Globus pallidus (tissue), 1 donor: ENCODE data around the gene RAP1GAP.

Source experiments
- DNase-seq: peaks from one replicate; pipeline ENCODE4 v3.0.0-alpha.2; 2015; ENCODE audit warnings: low spot score

RAP1GAP gene

DNA sequence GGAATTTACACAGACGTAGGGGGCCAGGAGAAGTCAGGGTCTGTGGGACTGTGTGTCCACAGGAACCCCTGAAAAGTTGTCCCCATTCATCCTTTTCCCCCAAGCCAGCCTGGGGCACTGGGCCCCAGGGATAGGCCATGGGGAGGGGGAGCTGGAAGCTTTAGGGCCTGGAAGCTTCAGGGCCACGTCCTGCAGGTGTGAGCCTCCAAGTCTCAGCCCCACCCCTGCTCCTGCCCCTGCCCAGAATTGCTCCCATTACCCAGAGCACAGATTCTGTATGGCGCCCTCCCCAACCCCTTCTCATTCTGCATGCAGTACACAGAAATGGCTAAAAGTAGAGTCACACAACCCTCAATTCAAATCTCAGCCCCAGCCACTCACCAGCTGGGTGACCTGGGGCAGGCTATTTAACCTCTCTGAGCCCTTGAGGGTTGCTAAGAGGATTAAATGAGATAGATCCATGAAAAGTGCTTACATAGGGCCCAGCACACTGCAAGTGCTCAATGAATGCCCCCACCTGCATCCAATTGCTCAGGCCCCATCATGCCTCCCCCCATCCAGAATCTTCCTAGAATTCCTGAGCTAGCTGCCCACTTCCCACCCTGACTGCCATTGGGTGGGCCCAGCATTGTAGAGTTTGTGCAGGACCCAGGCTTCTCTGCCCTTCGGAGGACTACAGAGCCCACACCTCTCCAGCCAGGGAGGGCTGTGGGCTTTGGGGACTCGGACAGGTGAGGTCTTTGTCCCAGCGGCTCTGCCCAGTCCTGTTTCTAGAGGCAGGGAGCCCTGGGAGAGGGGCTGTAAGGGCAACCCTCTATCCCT, 6.5 kb downstream of the RAP1GAP start:
- no peak for DNase-seq

- DNase-seq: no peak
Measured at GRCh38 chr1:21661886-21662285, 7.3 kb downstream of the RAP1GAP start.

DNA sequence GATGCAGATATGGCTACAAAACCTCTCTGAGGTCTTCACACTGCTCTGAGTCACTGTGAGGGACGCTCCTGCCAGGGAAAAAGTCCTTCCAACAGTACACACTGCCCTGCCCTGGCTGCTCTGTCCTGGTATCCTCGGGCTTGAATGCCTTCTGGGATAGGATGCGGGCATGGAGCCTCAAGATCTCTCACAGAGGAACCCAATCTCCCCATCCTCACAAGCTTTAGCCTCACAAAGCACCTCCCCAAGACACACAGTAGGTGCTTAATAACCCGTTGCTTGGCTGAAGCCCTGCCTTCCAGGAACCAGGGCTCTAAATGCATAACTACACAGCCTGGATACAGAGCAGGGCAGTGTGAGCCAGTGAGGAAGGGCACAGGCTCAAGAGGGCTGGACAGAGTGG, 9.2 kb downstream of the RAP1GAP start:
- DNase-seq: no peak

DNA sequence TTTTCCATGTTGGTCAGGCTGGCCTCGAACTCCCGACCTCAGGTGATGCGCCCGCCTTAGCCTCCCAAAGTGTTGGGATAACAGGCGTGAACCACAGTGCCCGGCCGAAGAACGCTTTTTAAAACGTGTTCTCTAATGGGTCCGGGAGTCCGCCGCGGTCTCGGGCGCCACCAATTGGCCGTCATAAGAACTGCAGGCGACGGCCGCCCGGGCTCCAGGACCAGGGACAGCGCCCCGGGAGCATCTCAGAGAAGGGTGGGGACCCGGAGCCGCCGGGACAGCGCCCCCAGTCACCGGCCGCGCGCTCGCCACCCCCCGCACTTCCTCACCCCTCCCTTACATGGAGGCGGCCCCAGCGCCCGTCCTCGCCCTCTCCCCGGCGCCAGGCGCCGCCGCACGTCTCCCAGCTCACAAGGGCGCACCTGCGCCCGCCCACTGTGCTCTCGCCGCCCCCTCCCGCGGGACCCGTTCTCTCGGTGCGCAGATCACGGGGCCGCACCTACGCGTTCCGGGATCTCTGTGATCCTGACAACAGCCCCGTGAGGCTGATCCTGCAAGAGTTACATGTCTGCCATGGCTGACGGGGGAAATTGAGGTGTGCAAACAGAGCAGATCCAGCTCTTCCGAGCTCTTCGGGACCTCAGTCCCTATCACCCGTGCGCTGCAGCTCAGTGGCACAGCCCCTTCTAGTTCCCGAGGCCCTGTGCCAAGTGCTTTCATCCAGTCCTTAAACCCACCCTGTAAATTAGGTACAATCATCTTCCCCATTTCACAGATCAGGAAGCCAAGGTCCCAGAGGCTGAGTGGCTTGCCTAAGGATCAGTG, 9.8 kb downstream of the RAP1GAP start:
- DNase-seq: peak; percentile 60

- DNase-seq: no peak
Measured at GRCh38 chr1:21657456-21658190, 11.5 kb downstream of the RAP1GAP start.

- peak; percentile 48 for DNase-seq
Measured at GRCh38 chr1:21655748-21656147, 13.4 kb downstream of the RAP1GAP start.

DNA sequence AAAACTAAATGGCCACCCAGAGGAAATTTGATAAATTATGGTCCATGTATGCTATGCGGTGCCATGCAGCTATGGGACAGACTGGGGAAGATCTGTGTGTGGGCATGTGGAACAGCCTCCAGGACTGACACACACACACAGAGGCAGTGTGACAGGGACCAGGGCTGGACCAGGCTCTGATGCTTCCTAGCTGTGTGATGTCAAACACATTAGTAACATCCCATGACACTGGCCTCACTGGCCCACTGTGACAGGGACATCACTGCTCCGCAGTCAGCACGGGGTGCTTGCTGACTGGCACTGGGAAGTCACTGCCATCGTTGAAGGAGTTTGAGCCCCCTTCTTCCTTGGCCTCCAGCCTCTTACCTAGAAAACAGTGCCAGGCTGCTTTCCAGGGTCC, 13.9 kb downstream of the RAP1GAP start:
- peak; percentile 69 for DNase-seq

- DNase-seq: no peak
Measured at GRCh38 chr1:21654209-21654608, 14.9 kb downstream of the RAP1GAP start.

DNA sequence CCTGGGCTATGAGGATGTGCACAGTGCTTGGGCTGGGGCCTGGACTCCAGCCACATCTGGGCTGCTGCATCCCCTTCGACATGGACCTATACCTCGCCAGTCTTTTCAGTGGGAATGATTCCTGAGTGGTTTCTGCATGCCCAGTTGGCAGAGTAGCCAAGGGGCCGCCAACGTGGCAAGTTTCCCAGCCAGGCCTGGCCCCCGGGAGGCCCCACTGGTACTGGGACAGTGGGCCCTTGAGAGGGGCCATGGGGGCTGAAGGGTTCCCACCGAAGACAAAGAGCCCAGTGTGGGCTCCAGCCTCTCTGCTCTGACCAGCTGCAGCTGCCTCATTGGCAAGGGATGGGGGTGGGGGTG, 15.4 kb downstream of the RAP1GAP start:
- DNase-seq: peak; percentile 95

DNA sequence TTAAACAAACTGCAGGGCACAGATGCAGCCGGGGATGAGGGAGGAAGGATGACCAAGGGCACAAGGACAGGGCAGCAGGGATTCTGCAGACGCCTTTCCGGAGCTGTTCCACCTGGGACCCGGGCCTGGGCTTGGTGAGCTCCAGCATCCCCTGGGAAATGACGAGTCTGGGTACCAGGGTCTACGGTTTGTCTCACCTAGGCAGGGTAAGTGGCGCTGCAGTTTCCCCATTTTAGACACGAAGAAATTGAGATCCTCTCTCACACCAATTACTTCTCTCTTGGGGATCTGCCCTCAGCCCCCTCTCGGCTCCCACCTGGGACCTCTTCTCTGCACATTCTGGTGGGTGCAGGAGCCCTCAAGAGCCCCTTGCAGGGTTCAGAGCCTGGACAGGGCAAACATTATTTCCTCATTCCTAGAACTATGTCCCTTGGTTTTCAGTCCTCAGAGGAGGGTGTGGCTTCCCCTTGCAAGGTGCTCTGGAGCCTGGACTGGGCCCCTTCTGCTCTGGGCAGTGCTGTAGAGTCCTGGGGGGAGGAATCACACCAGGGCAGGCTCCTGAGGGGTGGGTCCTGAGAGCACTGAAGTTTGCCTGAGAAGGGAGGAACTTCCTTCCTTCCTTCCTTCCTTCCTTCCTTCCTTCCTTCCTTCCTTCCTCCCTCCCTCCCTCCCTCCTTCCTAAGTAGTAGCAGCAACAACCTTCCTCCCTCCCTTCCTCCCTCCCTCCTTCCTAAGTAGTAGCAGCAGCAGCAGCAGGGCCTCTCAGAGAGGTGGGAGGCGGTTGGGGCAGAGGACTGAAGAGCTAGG, 16.0 kb downstream of the RAP1GAP start:
- no peak for DNase-seq

DNA sequence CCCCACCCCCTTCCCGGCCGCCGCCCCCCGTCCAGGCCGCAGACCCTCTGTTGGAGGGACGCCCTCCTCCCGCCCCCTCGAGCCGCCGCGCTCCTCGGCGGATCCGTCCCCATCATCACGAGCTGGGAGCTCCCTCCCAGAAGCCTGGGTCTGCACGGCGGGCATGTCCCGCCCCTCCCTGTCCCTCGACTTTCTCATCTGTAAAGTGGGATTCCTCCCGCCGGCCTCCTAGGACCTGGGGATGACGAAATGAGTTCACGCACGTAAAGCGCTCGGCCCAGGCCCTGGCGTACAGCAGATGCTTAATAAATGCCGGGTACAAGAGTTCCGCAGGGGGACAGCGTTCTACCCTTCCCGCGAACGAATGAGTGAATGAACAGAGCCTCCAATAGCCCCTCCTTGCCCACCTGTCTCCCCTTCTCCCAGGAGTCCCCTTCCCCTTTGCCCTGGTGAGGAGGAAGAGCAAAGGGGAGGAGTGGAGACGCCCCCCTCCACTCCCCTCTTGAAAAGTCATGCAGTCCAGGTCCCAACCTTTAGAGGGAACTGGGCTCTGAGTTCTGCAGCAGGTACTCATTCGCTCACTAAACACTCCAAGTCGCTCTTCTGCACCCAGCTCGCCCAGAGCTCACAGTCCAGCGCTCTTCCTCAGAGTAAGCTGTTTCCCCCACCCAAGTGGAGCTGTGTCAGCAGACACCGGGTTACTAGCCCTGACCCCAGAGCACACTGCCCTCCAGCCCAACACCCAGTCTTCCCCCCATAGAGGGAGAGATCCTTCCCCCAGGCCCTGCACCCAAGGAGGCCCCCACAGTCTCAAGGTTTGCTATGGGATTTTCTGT, 16.8 kb downstream of the RAP1GAP start:
- peak; percentile 63 for DNase-seq

DNA sequence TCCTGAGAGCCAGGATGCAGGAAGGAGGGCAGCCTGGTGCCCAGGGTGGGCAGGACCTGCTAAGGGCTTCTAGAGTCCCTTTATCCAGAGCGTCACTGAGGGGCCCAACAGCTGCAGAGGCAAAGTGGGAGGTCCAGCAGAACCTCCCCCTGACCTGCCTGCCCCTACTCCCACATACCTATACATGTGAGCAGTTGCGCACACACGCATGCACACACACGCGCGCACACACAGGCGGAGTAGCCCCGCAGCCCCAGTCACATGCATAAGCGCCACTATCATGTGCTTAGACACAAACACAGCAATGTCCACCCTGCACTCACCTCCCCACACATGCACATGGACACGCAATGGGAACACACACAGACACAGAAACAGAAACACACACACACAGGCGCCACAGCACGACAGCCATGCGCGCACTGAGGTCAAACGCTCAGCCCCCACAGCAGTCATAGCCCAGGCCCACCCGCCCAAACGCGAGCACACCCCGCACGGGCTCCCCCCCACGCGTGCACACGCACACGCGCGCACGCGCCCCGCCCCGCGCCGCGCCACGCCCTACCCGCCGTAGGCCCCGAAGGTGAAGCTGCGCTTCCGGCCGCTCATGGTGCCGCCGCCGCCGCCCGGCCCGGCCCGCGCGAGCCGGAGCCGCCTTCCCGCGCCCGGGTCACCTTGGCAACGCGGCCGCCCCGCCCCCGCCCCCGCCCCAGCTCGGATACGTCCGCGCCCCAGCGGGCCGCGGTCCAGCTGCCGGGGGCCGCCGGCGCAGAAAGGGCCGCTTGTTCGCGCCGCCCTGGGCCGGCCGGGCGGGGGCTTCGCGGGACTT, 17.7 kb downstream of the RAP1GAP start:
- peak; percentile 78 for DNase-seq

DNA sequence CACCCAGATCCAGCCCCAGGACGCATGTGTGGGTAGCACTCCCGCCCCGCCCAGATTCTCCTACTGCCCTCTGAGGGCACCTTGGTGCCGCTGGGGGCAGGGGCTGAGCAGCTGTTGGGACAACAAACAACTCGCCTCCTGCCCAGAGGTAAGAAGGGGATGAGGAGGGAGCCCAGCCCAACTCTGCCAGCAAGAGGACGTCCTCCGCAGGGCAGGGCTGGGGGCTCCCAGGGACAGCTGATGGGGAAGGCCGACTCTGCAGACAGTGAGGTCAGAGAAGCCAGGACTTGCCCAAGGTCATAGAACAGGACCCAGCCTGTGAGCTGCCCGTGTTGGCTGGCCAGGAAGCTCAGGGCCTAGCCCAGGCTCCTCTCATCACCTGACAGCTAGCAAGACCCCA, 18.8 kb downstream of the RAP1GAP start:
- no peak for DNase-seq

GRCh38 chr1:21649315-21649714, 19.8 kb downstream of the RAP1GAP start:
- no peak for DNase-seq

DNA sequence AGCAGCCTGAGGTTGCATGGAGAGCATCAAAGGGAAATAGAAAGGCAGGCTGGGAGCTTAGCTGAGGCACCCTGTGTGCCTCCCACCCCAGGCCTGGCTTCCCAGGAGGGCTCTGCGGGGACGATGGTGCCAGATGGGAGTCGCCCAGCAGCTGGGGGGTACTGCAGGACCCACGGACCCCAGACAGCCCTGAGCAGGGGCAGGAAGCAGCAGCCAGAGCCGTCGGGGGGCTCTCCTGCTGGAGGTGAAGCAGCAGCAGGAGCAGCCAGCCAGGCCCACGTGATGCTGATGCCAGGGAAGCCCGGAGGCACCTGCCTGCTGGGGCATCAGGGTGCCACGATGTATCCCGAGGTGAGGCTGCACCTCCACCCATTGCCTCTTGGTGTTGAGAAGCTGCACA, 20.4 kb downstream of the RAP1GAP start:
- DNase-seq: no peak

DNA sequence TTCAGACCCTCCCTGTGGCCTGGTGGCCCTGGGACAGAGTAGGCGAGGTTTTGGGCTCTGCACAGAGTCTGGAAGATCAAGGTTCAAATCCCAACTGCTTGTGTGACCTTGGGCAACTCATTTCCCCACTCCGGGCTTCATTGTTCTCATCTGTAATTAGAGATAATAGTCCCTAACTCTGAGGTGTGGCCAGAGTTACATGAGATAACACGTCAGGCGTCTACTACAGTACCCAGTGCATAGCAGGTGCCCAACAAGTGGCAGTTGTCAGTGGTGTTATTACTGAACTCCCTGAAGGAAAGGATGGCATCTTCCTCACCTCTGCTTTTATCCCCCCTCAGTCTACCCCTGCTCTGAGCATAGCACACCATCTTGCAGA, 20.8 kb downstream of the RAP1GAP start:
- DNase-seq: no peak

DNA sequence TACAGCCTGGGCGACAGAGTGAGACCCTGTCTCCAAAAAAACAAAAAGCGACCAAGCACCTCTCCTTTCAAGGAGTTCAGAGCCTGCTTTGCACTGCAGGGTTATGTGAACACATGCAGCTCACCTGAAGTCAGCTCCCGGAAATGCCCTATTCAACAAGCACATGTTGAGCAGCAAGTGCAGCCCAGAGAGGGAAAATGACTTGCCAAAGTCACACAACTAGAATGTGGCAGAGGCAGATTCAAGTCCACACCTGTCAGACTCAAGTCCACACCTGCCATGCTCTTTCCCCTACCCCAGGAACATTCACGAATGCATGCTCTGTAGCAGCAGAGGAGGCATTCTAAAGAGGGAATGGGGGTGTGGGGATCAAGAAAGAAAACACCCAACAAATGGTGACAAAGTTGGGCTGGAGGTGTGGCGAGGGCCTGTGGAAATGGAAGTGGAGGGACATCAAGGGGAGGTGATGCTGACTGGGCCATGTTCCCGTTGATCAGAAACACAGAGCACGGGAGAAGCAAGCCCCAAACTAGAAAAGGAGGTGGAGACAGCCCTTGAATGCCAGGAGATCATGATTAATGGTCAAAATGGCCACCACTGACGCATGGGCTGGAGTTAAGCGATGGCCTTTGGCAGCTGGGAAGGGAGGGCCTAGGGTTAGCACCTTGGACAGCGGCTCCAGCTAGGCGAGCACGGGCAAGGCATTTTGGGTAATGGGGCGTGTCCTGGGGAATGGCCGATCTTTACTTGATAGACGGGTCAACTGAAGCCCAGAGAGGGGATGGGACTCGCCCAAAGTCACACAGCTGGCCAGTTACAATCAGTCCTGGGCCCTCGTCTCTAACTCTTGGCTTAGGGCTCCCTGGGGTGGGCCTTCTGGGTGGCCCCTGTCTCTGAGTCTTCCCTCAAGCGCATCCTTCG, 21.5 kb downstream of the RAP1GAP start:
- no peak for DNase-seq

DNA sequence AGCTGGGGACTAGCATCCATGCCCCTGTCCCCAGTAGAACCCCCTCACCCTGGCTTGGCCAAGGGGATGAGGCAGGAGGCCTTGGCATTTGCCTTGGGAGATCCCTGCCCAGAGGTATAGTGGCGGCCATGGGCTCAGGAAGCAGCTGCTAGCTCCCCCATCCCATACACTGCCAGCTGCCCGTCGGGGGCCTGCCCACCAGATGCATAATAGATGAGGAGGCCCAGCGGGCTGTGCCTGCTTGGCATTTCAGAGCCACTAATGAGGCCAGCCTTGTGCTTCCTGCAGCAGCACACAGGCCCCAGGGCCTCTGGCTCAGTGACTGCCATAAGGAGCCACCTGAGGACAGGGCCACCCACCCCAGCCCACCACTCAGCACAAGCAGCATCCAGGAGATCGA, 23.6 kb downstream of the RAP1GAP start:
- DNase-seq: no peak

DNA sequence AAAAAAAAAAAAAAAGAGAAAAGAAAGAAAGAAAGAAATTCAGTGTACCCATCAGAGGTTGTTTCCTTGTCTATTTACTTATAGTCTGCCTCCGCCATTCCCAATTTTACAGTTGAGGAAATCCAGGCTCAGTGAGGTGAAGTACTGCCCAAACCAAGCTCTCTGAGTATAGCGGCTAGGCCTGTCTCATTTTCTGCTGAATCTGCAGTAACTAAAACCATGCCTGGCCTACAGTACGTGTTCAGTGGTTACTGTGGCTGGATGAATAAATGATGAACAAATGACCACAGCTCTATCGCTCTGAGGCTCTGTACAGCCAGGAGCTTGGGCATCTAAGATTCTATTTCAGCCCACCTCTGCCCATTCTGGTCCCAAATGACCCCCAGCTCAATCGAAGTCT, 24.3 kb downstream of the RAP1GAP start:
- no peak for DNase-seq
